HG02970 (cell line): ENCODE data around the gene FAM120B.

Source experiments
- ATAC-seq: cut with Tn5 transposase; IDR thresholded peaks from one replicate; pipeline ENCODE4 v1.9.1; 2021; ENCODE audit warnings: mild to moderate bottlenecking, moderate library complexity, moderate number of reproducible peaks; ENCODE audit not compliant: unreplicated experiment, low FRiP score

The FAM120B gene

GRCh38 chr6:170284866-170285469, 21.6 kb upstream of the FAM120B start:
- ATAC-seq, result no peak

GRCh38 chr6:170285482-170285881, 21.1 kb upstream of the FAM120B start:
- ATAC-seq, result no peak

- no peak for ATAC-seq
Observed at GRCh38 chr6:170286246-170286933, 20.2 kb upstream of the FAM120B start.

- ATAC-seq, result no peak
Observed at GRCh38 chr6:170286934-170287265, 19.7 kb upstream of the FAM120B start.

GRCh38 chr6:170287371-170287876, 19.1 kb upstream of the FAM120B start:
- ATAC-seq, result no peak

GRCh38 chr6:170288091-170288631, 18.4 kb upstream of the FAM120B start:
- no peak for ATAC-seq

GRCh38 chr6:170288852-170289179, 17.7 kb upstream of the FAM120B start:
- no peak for ATAC-seq

- no peak for ATAC-seq
Observed at GRCh38 chr6:170289180-170289931, 17.2 kb upstream of the FAM120B start.

- ATAC-seq, result no peak
Observed at GRCh38 chr6:170289951-170290295, 16.6 kb upstream of the FAM120B start.

- no peak for ATAC-seq
Observed at GRCh38 chr6:170290296-170291128, 16.0 kb upstream of the FAM120B start, which contains the start of gene DLL1. Gene DLL1, minus strand, starts transcription at chr6:170291078. Its CDS starts 939 bp downstream, at chr6:170290139.

GRCh38 chr6:170291271-170292110, 15.1 kb upstream of the FAM120B start:
- ATAC-seq, result no peak

- no peak for ATAC-seq
Observed at GRCh38 chr6:170292111-170292406, 14.5 kb upstream of the FAM120B start.

- ATAC-seq, result no peak
Observed at GRCh38 chr6:170292407-170293158, 14.0 kb upstream of the FAM120B start.

GRCh38 chr6:170293341-170294231, 13.0 kb upstream of the FAM120B start:
- ATAC-seq, result no peak

GRCh38 chr6:170294298-170294730, 12.2 kb upstream of the FAM120B start:
- no peak for ATAC-seq

GRCh38 chr6:170294813-170295509, 11.6 kb upstream of the FAM120B start:
- ATAC-seq, result no peak
